GM21447 (cell line): Measurements from ENCODE around the gene RGS3.

ENCODE experiments used
- ATAC-seq: cut with Tn5 transposase; IDR thresholded peaks from one replicate; pipeline ENCODE4 v1.9.1; 2021; ENCODE audit not compliant: unreplicated experiment

The RGS3 gene

DNA sequence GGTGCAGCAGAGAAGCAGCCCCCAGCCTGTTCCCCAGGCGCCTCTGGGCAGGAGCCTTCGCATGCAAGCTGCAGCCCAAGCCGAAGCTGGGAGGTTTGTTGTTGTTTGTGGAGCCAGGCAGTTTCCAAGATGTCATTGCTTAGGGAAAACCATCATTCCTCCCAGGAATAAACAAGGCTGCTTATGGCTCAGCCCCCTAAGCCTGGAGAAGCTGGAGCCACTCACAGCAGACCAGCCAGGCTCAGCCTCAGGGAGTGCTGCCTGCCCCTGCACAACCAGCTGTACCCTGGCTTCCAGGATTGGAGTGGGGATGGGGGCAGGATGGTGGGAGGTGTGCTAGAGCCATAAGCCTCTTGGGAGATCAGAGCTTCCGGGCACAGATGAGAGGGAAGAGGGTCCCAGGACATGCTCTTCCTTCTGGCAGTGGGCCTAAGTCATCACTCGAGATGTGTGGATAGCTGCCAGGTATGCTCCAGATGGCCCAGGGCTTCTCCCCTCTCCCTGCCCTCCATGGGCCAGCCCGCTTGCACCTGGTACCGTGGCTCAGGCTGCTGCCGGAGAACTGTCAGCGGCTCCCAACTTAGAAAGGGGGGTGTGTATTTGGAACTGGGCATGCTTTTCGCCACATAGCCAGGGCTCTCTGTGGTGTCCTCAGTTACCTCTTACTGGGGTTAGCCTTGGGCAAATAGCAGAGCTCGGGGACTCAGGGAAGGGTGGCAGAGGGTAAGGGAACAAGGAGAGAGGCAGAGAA, 105.2 kb downstream of the RGS3 start:
- ATAC-seq = no peak

DNA sequence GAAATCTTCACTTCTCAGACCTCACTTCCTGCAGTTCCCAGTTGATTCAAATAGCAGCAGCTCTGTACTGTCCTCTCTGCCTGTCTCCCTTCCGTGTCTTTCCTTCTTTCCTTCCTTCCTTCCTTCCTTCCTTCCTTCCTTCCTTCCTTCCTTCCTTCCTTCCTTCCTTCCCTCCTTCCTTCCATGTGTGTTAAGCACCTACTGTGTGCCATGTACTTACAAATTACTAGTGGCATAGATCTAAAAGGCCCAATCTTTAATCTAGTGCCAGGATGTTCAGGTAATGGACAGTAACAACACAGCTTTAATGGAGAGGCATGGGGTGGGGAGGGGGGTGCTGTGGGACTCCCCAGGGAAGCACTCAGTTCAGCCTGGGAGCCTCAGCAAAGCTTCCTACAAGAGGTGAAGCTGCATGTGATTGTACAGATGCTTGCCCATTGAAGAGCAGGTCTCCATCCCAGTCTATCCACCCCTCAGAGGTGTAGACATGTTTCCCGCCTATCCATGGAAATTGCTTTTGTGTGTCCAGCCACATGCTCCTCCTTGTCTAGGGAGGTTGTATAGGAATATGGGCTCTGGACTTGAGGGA, 106.0 kb downstream of the RGS3 start:
- ATAC-seq = no peak

GRCh38 chr9:113570106-113570505, 106.6 kb downstream of the RGS3 start:
- no peak for ATAC-seq

DNA sequence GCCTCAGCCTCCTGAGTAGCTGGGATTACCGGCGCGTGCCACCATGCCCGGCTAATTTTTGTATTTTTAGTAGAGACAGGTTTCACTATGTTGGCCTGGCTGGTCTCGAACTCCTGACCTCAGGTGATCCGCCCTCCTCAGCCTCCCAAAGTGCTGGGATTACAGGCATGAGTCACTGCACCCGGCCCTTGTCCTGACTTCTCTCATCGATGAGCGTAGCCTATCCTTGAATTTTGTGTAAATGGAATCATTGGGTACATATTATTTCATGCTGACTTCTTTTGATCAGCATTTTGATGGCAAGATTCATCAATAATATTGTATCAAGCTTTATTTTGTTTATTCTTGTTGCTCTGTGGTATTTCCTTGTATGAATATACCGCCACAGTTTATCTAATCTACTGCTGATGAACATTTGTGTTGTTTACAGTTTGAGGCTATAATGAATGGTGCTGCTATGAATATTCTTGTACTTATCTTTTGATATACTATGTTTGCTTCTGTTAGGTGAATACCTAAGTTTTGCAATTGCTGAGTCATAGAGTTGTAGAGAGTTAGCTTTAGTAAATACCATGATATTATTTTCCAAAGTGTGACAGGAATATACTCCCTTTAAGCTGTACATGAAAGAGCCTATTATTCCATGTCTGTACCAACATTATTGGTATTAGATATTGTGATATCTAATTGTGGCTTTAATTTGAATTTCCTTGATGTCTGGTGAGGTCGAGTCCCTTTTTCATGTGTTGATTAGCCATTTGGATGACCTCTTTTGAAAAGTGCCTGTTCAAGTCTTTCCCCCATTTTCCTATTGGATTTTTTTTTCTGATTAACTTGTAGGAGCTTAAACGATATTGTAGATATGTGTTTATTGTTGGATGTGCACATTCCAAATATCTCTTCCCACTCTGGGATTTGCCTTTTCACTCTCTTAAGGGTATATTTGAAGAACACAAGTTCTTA, 107.5 kb downstream of the RGS3 start:
- no peak for ATAC-seq

DNA sequence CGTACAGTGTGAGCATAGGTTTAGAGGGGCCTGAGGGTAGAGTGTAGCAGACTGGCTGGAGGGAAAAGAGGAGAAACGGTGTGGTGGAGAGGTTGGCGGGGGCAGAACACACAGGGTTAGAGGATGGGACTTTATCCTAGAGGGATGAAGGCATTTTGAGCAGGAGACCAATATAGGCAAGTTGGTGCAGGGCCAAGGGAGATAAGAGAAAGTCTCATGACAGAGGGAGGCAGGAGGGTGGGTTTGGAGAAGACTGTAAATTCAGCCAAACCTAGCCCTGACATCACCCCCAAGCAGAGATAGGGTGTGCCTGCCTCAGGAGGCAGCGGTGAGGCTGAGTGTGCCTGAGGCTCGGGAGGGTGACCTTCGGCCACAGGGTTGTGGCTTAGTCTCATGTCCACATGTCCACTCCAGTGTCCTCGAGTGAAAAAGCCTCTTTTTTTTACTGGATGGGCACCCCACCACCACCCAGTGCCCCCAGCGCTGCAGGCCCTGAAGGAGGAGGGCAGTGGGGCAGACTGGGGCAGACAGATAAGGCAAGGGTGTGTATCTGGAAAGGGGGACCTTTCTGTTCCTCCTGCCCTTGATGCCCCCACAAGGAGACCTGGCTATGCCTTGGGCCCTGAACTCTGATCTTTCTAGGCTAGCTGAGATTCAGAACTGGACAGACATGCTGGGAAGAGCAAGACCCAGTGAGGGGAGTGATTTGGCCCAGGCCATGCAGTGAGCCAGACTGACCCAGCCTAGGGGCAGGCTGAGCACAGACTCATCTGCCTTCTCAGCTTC, 108.7 kb downstream of the RGS3 start:
- no peak for ATAC-seq

- ATAC-seq = no peak
Measured at GRCh38 chr9:113573046-113573958, 109.8 kb downstream of the RGS3 start.

- ATAC-seq = no peak
Measured at GRCh38 chr9:113573959-113574352, 110.4 kb downstream of the RGS3 start.

DNA sequence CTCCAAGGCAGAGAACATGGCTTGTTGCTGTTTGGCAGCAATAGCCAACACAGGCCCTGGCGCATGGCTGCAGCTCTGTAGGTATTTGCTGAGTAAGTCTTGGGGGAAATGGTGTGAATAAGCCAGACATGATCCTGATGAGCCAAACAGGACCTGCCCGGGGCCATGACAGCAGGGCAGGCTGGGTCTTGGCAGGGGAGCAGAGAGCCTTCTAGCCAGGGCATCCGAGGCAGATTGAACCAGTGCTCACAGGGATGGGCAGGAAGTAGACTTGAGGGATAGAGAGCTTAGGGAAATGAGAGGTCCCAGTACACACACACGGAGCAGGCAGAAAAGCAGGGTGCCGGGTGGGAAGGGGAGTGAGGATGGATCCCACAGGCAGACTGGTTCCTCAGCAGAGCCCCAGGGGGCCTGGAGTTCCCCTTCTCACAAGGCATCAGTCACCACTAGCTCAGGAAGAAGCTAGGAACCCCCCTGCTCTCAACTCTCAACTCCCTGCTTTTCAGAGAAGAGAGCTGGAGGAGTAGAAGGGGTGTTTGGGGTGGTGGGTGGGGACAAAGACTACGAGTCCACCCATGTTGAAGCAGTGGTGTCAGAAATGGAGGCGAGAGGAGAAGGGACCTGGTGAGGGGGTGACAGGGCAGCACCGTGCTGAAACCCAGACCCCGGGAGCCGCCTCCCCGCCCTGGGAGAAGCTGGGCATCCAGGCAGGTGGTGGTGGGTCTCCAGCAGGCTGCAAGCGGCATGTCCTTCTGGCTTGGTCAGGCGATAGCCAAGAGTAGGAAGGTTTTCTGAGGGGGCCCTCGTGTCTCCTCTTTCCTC, 111.1 kb downstream of the RGS3 start:
- no peak for ATAC-seq

DNA sequence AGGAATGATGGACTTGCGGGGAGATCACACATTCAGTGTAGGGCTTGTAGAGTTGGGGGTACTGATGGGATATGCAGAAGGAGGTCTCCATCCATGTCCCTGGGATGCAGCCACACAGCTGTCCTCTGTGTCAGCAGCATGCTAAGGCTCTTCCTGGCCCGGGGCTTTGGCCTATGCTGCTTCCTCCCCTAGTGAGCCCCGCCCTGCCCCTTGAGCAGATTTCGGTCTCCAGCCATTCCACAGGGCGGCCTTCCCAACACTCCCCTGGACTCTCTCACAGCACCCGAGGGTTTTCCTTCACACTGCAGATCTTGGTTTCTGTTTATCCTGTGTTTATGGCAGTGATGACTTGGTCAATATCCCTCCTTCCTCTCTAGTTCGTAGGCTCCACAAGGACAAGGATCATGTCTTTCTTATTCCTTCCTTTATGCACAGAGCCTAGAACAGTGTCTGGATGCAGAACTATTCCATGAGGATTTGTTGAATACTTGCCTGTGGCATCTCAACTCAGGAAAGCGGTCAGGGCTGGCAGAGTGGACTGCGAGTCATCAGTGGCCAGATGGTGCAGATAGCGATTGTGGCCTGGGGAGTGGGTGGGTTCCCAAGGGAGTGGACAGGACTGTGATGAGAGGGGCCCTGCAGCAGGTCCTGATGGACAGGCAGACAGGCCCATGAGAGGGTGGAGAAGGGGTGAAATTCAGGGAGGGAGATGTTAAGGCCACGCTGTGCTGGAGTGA, 114.2 kb downstream of the RGS3 start:
- no peak for ATAC-seq

DNA sequence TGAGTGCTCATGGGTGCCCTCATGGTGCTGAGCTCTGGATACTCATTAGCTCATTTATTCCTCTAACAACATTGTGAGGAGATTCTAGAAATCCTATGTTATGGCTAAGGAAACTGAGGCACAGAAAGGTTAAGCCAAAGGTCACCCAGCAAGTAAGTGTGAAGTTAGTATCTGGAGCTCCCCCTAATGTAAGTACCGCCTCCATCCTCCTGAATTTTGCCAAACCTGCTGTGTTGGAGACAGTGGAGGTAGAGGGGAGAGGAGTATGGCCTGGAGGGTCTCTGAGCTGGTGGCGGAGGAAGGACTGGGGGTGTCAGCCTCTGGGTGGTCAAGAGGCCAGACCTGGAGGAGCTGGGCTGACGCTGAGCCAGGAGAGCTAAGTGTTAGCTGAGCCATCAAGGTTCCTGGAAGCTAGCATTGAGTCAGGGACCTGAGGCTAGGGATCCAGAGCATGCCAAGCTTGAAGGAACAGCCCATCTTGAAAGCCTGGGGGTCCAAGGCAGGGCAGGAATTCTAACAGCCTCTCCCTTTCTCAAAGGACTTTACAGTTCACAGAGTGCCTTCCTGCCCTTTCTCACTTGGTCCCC, 114.8 kb downstream of the RGS3 start:
- no peak for ATAC-seq

GRCh38 chr9:113578882-113579282, 115.4 kb downstream of the RGS3 start:
- peak; percentile 47 for ATAC-seq

GRCh38 chr9:113579283-113580040, 115.9 kb downstream of the RGS3 start:
- ATAC-seq = peak; percentile 24

DNA sequence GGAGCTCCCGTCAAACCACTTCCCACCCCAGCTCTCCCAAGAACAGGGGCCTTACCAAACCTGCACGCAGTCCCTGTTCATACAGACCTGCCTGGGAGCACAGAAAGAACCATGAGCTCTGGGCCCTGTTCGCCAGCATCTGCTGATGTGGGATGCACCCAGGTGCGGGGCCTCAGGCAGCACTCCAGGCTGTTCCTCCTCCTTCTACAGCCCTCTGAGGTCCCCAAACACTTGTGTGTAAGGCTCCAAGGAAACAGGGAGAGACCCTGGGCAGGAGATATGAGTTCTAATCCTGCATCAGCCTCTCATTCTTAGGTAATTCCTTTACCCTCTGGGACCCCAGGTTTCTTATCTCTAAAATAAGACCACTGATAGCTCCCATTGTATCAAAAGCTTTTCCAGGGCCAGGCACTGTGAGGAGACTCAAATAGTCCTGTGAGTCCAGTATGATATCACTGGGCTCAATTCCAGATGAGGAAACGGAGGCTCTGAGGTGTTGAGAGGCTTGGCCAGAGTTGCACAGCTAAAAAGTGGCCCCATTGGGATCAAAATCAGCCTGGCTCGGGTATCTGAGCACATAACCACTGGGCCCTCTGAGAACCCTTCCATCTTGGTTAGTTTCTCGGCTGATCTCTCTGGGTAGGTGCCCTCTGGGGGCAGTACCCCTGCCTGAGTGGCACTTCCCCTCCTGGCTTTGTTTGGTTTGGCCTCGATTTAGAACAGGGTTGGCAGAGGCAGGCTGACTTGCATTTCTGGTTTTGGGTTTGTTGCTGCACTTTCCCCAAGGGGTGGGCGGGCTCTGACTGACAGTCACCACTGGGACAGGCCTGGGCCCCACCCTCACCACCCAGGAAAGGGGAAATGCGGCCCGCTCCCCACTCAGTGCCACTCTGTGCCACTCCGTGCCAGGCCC, 116.8 kb downstream of the RGS3 start:
- no peak for ATAC-seq

- ATAC-seq = no peak
Measured at GRCh38 chr9:113580954-113581311, 117.4 kb downstream of the RGS3 start.

- peak; percentile 72 for ATAC-seq
Measured at GRCh38 chr9:113581865-113582697, 118.6 kb downstream of the RGS3 start.
